ENCODE results near the gene ALS2CL. TPM values are rescaled to one million over a fixed set of nuclear protein-coding genes. Genes with fewer than 3 reads are reported as not detected.

ALS2CL gene
- total and polyA plus RNA-seq, 8 donors: 7.6 to 74.4 (median 12.7) TPM

- DNase-seq: peak in 1 of 4 donors; percentile 43
- ATAC-seq: no peak
- no peaks in the 10 kb centered on the region for H3K9me3 ChIP-seq
- peaks cover 32 to 79% of the 10 kb centered on the region in 2 donors for H3K4me1 ChIP-seq
- intact Hi-C loops (cut with DNase I): no loop called here
- H3K27ac ChIP-seq: peak overlapping the region; percentile 72 to 93
- peaks cover 0 to 36% of the 10 kb centered on the region in 2 donors for H3K27me3 ChIP-seq
- H3K36me3 ChIP-seq: no peaks in the 10 kb centered on the region
- no peak overlapping the region for H3K4me3 ChIP-seq
- peak in 1 of 2 donors; percentile 9 for TF ChIP-seq CTCF (IDR thresholded peaks at IDR 0.05)
Measured at GRCh38 chr3:46695962-46696894, 2.7 kb upstream of the ALS2CL start.

DNA sequence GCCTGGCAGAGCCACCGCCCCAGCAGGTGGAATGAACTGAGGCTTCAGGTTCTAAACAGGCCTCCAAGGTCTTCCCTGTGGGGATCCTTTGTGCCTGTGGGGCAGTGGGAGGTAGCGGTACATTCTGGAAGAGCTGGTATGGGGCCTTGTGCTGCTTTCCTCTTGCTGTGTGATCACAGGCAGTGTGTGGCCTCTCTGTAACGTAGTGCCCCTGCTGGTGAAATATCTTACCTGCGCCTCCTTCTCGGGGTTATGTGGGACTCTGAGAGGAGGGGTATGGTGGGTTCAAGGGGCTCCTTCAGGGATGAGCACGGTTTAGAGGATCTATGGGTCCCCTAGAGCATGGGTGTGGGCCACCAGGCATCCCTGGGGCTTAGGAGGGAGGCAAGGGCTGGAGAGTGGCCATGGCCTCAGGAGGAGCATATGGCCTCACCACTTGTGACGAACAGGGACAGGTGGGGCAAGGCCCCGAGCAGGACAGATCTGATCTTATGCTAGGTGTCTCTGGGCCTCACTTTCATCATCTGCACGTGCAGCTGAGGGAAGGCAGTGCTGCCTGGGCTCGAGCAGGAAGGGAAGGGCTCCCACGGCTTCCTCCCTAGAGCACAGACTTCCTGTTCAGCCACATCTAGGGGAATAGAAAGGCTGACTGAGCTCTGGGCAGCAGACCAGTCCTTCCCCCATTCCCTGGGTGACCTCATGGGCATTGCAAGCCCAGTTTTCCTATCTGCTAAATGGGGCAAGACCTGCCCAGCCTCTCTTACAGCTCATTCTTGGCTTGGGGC is 1.9 kb upstream of the ALS2CL start:
- peaks cover 32 to 79% of the 10 kb centered on the region in 2 donors for H3K4me1 ChIP-seq
- no peak overlapping the region for H3K4me3 ChIP-seq
- peak overlapping the region; percentile 72 to 93 for H3K27ac ChIP-seq
- TF ChIP-seq CTCF (IDR thresholded peaks at IDR 0.05): peak; percentile 3 to 14
- peaks cover 0 to 27% of the 10 kb centered on the region in 2 donors for H3K27me3 ChIP-seq
- no peaks in the 10 kb centered on the region for H3K36me3 ChIP-seq
- ATAC-seq (peak; percentile 8), DNase-seq (peak in 2 of 4 donors; percentile 36 to 85)
- intact Hi-C loops (cut with DNase I): no loop called here
- no peaks in the 10 kb centered on the region for H3K9me3 ChIP-seq

- Histone ChIP-seq H3K4me3 (no peak overlapping the region), H3K36me3 (no peaks in the 10 kb centered on the region), H3K9me3 (no peaks in the 10 kb centered on the region), H3K27ac (peak overlapping the region; percentile 72 to 93), H3K27me3 (peaks cover 0 to 25% of the 10 kb centered on the region in 2 donors), H3K4me1 (peaks cover 26 to 76% of the 10 kb centered on the region in 2 donors)
- intact Hi-C loops (cut with DNase I): no loop called here
- ATAC-seq: no peak
- no peak for DNase-seq
- TF ChIP-seq CTCF (IDR thresholded peaks at IDR 0.05): no peak
Measured at GRCh38 chr3:46694520-46694919, 1.0 kb upstream of the ALS2CL start.

GRCh38 chr3:46693892-46694226 is 380 bp upstream of the ALS2CL start:
- Histone ChIP-seq H3K4me3 (peak overlapping the region; percentile 65 to 69), H3K27ac (peak overlapping the region; percentile 62 to 93), H3K36me3 (peaks cover 0 to 1% of the 10 kb centered on the region in 2 donors), H3K4me1 (peaks cover 26 to 71% of the 10 kb centered on the region in 2 donors), H3K27me3 (peaks cover 0 to 25% of the 10 kb centered on the region in 2 donors), H3K9me3 (no peaks in the 10 kb centered on the region)
- peak; percentile 0 for ATAC-seq
- TF ChIP-seq CTCF (IDR thresholded peaks at IDR 0.05): no peak
- intact Hi-C loops (cut with DNase I): no loop called here
- DNase-seq: peak in 1 of 4 donors; percentile 56
